SK-N-SH (cell line): ENCODE results near the gene LINGO4.

Source experiments
- CHD2 ChIP-seq: fragments of 150-350 bp; IDR thresholded peaks from 2 replicates; pipeline ENCODE4 v1.6.1; 2018; ENCODE audit warnings: low read length; ENCODE audit not compliant: partially characterized antibody
- CTCF ChIP-seq: fragments of 200-600 bp; sonication (generic); IDR thresholded peaks from 2 replicates; pipeline ENCODE4 v1.6.1; 2017; ENCODE audit warnings: antibody characterized with exemption, mild to moderate bottlenecking, moderate library complexity
- EP300 ChIP-seq, 2 experiments: IDR thresholded peaks; 2 replicates each; pipeline versions ENCODE4 v1.4.0 to v1.6.1; 2012; ENCODE audit warnings: borderline replicate concordance in 1 of 2, low read depth in 1 of 2, low read length in 1 of 2
- EZH2phosphoT487 ChIP-seq: fragments of 200-600 bp; sonication (generic); IDR thresholded peaks from 2 replicates; pipeline ENCODE4 v1.6.1; 2017; ENCODE audit warnings: low read depth, mixed run types, mild to moderate bottlenecking, antibody characterized with exemption, moderate library complexity, borderline replicate concordance
- FOXJ3 ChIP-seq: sonication (generic); formaldehyde crosslinking; IDR thresholded peaks from 2 replicates; pipeline ENCODE4 v1.5.1; 2020; ENCODE audit warnings: mild to moderate bottlenecking, missing genetic modification reagents
- FOXM1 ChIP-seq: IDR thresholded peaks from 2 replicates; pipeline ENCODE4 v1.4.0; 2012; ENCODE audit warnings: low read depth, mild to moderate bottlenecking
- MEF2A ChIP-seq: IDR thresholded peaks from 2 replicates; pipeline ENCODE4 v1.4.0; 2012; ENCODE audit warnings: low read depth, borderline replicate concordance
- NFIC ChIP-seq: IDR thresholded peaks from 2 replicates; pipeline ENCODE4 v1.4.0; 2012; ENCODE audit warnings: borderline replicate concordance
- NRF1 ChIP-seq: IDR thresholded peaks from 2 replicates; pipeline ENCODE4 v1.6.1; 2012; ENCODE audit warnings: low read depth, mild to moderate bottlenecking, low read length
- REST ChIP-seq: IDR thresholded peaks from 2 replicates; pipeline ENCODE4 v1.6.1; 2012; ENCODE audit warnings: mild to moderate bottlenecking, low read depth, low read length, moderate library complexity
- TCF12 ChIP-seq: IDR thresholded peaks from 2 replicates; pipeline ENCODE4 v1.4.0; 2012
- YY1 ChIP-seq: IDR thresholded peaks from 2 replicates; pipeline ENCODE4 v1.4.0; 2012; ENCODE audit warnings: low read depth, mild to moderate bottlenecking
- TF ChIP-seq, protein P1 (sequence below): IDR thresholded peaks from 2 replicates; pipeline ENCODE4 v1.4.0; 2012; ENCODE audit warnings: low read depth, borderline replicate concordance

DNA sequence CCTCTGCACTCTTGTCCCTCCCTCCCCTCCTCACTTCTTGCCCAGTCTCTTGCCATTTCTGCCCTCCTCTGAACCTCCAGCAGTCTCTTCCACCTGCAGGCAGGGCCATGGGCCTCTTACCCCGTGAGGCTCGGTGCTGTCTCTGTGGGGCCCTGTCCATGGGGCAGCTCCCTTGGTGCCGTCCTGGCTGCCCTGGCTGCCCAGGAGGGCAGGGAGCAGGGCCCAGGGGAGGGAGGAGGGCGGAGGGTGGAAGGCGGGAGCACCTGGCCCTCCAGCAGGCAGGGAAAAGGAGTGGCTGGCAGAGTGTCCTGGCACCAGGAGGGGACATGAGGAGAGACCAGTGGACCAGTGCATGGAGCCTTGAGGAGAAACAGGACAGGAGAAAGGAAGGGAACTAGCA, 26.4 kb upstream of the LINGO4 start, which contains the start of gene RORC:
- no peak for TF ChIP-seq FOXM1
- TF ChIP-seq REST, result no peak
- TF ChIP-seq CTCF, result no peak
- no peak for TF ChIP-seq EP300 (IDR thresholded peaks at IDR 0.05; ENCODE audit: borderline replicate concordance in 1 of 2, low read depth in 1 of 2, low read length in 1 of 2)
- TF ChIP-seq TCF12, result no peak
- TF ChIP-seq FOXJ3 (CRISPR knock-in tag), result no peak
- TF ChIP-seq, protein P1, sequence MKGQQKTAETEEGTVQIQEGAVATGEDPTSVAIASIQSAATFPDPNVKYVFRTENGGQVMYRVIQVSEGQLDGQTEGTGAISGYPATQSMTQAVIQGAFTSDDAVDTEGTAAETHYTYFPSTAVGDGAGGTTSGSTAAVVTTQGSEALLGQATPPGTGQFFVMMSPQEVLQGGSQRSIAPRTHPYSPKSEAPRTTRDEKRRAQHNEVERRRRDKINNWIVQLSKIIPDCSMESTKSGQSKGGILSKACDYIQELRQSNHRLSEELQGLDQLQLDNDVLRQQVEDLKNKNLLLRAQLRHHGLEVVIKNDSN, result no peak
- TF ChIP-seq CHD2, result no peak
- no peak for TF ChIP-seq NFIC
- TF ChIP-seq EZH2phosphoT487, result no peak
- TF ChIP-seq MEF2A, result no peak
- TF ChIP-seq NRF1, result no peak
- TF ChIP-seq YY1, result no peak
